Progenitor cell of endocrine pancreas (in vitro differentiated cells): ENCODE results near the gene FAM3C. TPM values are rescaled to one million over a fixed set of nuclear protein-coding genes. Genes with fewer than 3 reads are reported as not detected.

Source experiments
- DNase-seq: peaks from one replicate; pipeline ENCODE4 v3.0.0; 2021; ENCODE audit warnings: low spot score; ENCODE audit not compliant: unreplicated experiment
- H3K27ac Mint-ChIP-seq: 2 replicates; pipeline ENCODE4 v1.8.0; 2021; ENCODE audit warnings: mild to moderate bottlenecking, moderate library complexity, mixed read lengths
- H3K27me3 Mint-ChIP-seq: 2 replicates; pipeline ENCODE4 v1.8.0; 2021; ENCODE audit warnings: mixed read lengths
- H3K36me3 Mint-ChIP-seq: 2 replicates; pipeline ENCODE4 v1.8.0; 2022; ENCODE audit warnings: mixed read lengths; ENCODE audit not compliant: insufficient read depth
- H3K4me1 Mint-ChIP-seq: 2 replicates; pipeline ENCODE4 v1.8.0; 2021; ENCODE audit warnings: low read depth, mixed read lengths
- H3K4me3 Mint-ChIP-seq: 2 replicates; pipeline ENCODE4 v1.8.0; 2021; ENCODE audit warnings: low read depth, mild to moderate bottlenecking, moderate library complexity, mixed read lengths
- H3K9me3 Mint-ChIP-seq: 2 replicates; pipeline ENCODE4 v1.8.0; 2021; ENCODE audit warnings: low read depth, mixed read lengths
- total RNA-seq: library from RNA; stranded (reverse); gene quantifications from 2 replicates; pipeline ENCODE4 v1.2.1, GENCODE V29; 2021
- TF ChIP-seq, protein P1 (sequence below): fragments of 200-600 bp; sonication (generic); IDR thresholded peaks from one replicate; pipeline ENCODE4 v1.5.0; 2021; ENCODE audit warnings: antibody characterized with exemption, mild to moderate bottlenecking; ENCODE audit not compliant: unreplicated experiment

Gene FAM3C
- total RNA-seq, 1 donor from 2014 or later = 39.1 TPM

DNA sequence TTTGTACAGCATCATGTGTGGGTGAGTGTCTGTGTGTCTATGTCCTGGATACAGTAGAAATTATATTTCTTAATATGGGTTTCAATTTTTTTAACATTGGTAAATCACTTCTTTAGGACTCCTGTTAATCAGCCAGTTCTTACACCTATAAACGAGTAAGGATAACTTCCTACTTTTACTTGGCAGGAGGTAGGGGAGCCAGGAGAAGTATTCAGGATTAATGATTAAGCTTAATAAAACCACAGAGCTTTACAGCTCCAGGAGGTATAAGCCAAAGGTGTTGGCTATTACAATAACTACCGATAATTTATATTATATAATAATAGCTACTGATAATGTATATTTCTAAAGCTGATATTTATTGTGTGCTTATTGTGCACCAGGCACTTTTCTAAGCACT is 1.7 kb upstream of the FAM3C start:
- H3K4me1 Mint-ChIP-seq = peaks cover 8% of the 10 kb centered on the region

DNA sequence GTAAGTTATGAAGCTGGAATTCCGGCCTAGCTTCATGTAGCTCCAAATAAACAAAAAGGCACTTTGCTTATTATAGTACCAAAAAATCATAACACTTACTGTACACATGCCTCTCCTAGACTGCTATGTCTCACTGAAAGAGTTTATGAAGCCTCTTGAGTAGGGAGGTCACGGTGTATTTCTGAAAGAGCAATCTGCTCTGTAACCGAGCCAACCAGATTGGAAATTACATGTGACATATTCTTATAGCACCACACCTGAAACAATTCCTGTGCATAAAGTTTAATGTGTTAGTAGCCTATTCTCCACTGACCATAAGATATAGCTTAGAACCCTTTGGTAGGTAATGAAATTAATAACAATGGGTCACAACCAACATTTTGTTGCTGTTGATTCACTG is 1.3 kb upstream of the FAM3C start:
- Mint-ChIP-seq H3K4me3 (peak overlapping the region; percentile 29), H3K27ac (no peak overlapping the region), H3K36me3 (peaks cover 7% of the 10 kb centered on the region), H3K27me3 (no peaks in the 10 kb centered on the region), H3K4me1 (peaks cover 8% of the 10 kb centered on the region), H3K9me3 (peaks cover 4% of the 10 kb centered on the region)
- DNase-seq = no peak
- TF ChIP-seq, protein P1, sequence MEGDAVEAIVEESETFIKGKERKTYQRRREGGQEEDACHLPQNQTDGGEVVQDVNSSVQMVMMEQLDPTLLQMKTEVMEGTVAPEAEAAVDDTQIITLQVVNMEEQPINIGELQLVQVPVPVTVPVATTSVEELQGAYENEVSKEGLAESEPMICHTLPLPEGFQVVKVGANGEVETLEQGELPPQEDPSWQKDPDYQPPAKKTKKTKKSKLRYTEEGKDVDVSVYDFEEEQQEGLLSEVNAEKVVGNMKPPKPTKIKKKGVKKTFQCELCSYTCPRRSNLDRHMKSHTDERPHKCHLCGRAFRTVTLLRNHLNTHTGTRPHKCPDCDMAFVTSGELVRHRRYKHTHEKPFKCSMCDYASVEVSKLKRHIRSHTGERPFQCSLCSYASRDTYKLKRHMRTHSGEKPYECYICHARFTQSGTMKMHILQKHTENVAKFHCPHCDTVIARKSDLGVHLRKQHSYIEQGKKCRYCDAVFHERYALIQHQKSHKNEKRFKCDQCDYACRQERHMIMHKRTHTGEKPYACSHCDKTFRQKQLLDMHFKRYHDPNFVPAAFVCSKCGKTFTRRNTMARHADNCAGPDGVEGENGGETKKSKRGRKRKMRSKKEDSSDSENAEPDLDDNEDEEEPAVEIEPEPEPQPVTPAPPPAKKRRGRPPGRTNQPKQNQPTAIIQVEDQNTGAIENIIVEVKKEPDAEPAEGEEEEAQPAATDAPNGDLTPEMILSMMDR = no peak

More for the DNA sequence above, 1.7 kb upstream of the FAM3C start:
- peaks cover 2% of the 10 kb centered on the region for H3K36me3 Mint-ChIP-seq
- H3K4me3 Mint-ChIP-seq = no peak overlapping the region
- H3K27me3 Mint-ChIP-seq = no peaks in the 10 kb centered on the region
- TF ChIP-seq, protein P1 = no peak
- DNase-seq = no peak
- no peak overlapping the region for H3K27ac Mint-ChIP-seq
- peaks cover under 1% of the 10 kb centered on the region for H3K9me3 Mint-ChIP-seq

DNA sequence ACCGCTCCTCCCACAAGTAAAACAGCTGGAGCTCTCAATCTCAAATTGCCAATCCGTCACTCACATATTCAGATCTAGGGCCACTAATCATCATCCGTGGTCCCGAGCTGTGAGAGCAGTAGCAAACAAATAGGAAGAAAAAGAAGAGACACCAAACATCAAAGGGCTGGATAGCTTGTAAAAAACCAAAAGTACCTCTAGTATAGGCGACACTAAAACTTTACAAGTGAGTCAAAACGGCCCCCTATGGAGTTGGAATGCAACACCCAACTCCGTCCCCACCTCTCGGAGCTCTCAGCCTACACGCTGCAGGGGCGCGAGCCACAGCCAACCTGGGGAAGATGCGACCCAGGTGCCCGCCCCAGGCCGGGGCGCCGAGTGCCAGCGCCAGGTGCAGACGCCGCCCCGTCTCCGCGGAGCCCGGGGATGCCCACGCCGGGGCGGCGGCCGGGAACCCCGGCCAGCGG is 581 bp downstream of the FAM3C start:
- H3K4me3 Mint-ChIP-seq = peak overlapping the region; percentile 86

DNA sequence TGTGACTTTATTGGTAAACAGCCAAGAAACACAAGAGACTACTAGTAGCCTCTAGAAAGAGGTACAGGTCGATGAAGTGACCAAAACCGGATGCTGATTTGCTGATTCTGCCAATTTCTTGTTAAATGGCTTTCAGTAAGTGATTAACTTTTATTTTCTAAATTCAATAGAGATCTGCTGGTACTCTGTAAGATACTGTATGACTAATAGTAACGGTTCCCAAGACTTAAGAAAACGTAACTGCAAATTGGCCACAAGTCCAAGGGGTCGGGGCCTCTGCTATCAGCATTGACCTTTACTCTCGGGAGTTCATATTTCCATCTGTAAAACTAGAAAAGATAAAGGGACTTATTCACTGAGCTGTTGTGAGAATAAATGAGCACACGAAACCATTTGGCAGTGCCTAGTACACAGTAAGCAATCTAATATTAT is 1.4 kb downstream of the FAM3C start:
- H3K27me3 Mint-ChIP-seq = no peaks in the 10 kb centered on the region
- H3K9me3 Mint-ChIP-seq = peaks cover 7% of the 10 kb centered on the region
- peaks cover 11% of the 10 kb centered on the region for H3K36me3 Mint-ChIP-seq
- TF ChIP-seq, protein P1 = no peak
- DNase-seq = no peak
- H3K27ac Mint-ChIP-seq = peak overlapping the region; percentile 35
- peak overlapping the region; percentile 57 for H3K4me3 Mint-ChIP-seq
- H3K4me1 Mint-ChIP-seq = peaks cover 9% of the 10 kb centered on the region

More for the DNA sequence above, 581 bp downstream of the FAM3C start:
- H3K36me3 Mint-ChIP-seq = peaks cover 11% of the 10 kb centered on the region
- H3K27me3 Mint-ChIP-seq = no peaks in the 10 kb centered on the region
- peaks cover 9% of the 10 kb centered on the region for H3K4me1 Mint-ChIP-seq
- peaks cover 7% of the 10 kb centered on the region for H3K9me3 Mint-ChIP-seq
- TF ChIP-seq, protein P1 = no peak
- DNase-seq = no peak
- peak overlapping the region; percentile 87 for H3K27ac Mint-ChIP-seq

DNA sequence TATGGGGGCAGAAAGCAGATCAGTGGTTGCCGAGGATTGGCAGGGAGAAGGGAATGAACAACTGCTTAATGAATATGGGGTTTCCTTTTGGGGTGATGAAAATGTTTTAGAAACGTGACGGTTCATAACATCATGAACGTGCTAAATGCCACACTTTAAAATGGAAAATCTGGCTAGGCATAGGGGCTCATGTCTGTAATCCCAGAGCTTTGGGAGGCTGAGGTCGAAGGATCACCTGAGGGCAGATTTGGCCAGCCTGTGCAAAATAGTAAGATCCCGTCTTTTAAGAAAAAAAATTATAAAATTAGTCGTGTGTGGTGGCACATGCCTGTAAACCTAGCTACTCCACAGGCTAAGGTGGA is 3.1 kb downstream of the FAM3C start:
- TF ChIP-seq, protein P1 = no peak
- DNase-seq = no peak
- Mint-ChIP-seq H3K27ac (no peak overlapping the region), H3K27me3 (no peaks in the 10 kb centered on the region), H3K4me1 (peaks cover 9% of the 10 kb centered on the region), H3K9me3 (peaks cover 7% of the 10 kb centered on the region), H3K4me3 (no peak overlapping the region), H3K36me3 (peaks cover 11% of the 10 kb centered on the region)
